HG02571 (cell line): ENCODE data around the gene DAG1.

Experiments used
- ATAC-seq: cut with Tn5 transposase; IDR thresholded peaks from one replicate; pipeline ENCODE4 v1.9.1; 2021; ENCODE audit warnings: mild to moderate bottlenecking, moderate library complexity; ENCODE audit not compliant: unreplicated experiment

The DAG1 gene

GRCh38 chr3:49512781-49513355 is 42.8 kb downstream of the DAG1 start:
- ATAC-seq, result no peak

GRCh38 chr3:49513494-49514124 is 43.5 kb downstream of the DAG1 start:
- ATAC-seq, result no peak

GRCh38 chr3:49518016-49518415 is 47.9 kb downstream of the DAG1 start:
- no peak for ATAC-seq

- no peak for ATAC-seq
Measured at GRCh38 chr3:49518441-49518840, 48.4 kb downstream of the DAG1 start.

GRCh38 chr3:49519296-49519695 is 49.2 kb downstream of the DAG1 start:
- no peak for ATAC-seq

GRCh38 chr3:49519916-49520385 is 49.9 kb downstream of the DAG1 start:
- no peak for ATAC-seq

GRCh38 chr3:49523756-49524747 is 54.0 kb downstream of the DAG1 start:
- no peak for ATAC-seq

GRCh38 chr3:49529567-49529966 is 59.5 kb downstream of the DAG1 start:
- ATAC-seq, result no peak

GRCh38 chr3:49530231-49530630 is 60.2 kb downstream of the DAG1 start:
- no peak for ATAC-seq

- no peak for ATAC-seq
Measured at GRCh38 chr3:49530701-49531100, 60.6 kb downstream of the DAG1 start.

- ATAC-seq, result no peak
Measured at GRCh38 chr3:49531218-49531617, 61.2 kb downstream of the DAG1 start.

GRCh38 chr3:49531715-49532114 is 61.6 kb downstream of the DAG1 start:
- ATAC-seq, result no peak

- no peak for ATAC-seq
Measured at GRCh38 chr3:49533031-49533430, 63.0 kb downstream of the DAG1 start.

GRCh38 chr3:49533786-49534519 is 63.9 kb downstream of the DAG1 start:
- ATAC-seq, result no peak

GRCh38 chr3:49534581-49535441 is 64.7 kb downstream of the DAG1 start:
- ATAC-seq, result no peak

- ATAC-seq, result no peak
Measured at GRCh38 chr3:49535971-49536874, 66.2 kb downstream of the DAG1 start.

GRCh38 chr3:49536875-49537533 is 66.9 kb downstream of the DAG1 start:
- no peak for ATAC-seq
